ENCODE results near the gene TAS1R1.

DNA sequence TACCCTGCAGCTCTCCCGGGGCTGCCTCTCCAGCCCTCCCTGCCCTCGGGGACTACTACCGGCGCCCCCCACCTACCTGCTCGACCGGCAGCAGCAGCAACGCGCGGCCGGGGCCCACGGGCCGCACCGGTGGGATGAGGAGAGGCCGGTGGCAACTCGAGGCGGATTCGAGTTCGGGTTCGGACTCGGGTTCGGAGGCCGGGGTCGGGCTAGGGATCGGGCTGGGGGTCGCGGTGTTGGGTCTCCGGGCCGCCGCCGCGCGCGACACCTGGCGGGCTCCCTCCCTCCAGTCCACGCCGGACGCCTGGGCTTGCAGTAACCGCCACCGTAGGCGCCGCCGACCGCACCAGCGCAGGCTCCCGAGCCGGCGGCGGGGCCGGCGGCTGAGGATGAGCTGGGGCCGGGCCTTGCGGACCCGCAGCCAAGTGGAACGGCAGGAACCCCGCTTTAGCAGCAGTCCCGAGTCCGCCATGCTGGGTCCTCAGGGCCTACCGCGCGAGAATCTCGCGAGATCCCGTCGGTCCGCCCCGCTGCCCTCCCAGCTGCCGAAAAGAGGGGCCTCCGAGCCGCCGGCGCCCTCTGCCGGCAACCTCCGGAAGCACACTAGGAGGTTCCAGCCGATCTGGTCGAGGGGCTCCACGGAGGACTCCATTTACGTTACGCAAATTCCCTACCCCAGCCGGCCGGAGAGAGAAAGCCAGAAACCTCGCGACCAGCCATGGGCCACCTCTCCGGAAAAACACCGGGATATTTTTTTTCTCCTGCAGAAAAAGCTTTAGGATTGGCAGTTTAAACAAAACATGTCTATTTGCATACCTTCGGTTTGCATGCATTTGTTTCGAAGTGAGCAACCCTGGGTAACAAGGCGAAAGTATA lies 838 bp upstream of the TAS1R1 start, which contains the start of gene NOL9:
- TF ChIP-seq POLR2AphosphoS5 (IDR thresholded peaks at IDR 0.05; ENCODE audit: low read depth, low read length) (peak; percentile 70; the same call in 1 of the 2 replicates), SIN3A (IDR thresholded peaks at IDR 0.05; ENCODE audit: borderline replicate concordance, insufficient read depth, low read length) (peak; percentile 52; the same call in 1 of the 2 replicates), TAF1 (IDR thresholded peaks at IDR 0.05; ENCODE audit: borderline replicate concordance, insufficient read depth, low read length) (peak; percentile 89; the same call in 1 of the 2 replicates)

Data from PFSK-1 (cell line).